Uterus (tissue), 4 donors: Measurements from ENCODE around the gene LIME1. TPM values are rescaled to one million over a fixed set of nuclear protein-coding genes. Genes with fewer than 3 reads are reported as not detected.
"Not testable (repeated sequence)": the region's sequence is repeated elsewhere in the genome, so short reads cannot be mapped to it uniquely, and the experiment has no call there.

Experiments used
- DNase-seq, 2 donors: peaks; one replicate each; pipeline ENCODE4 v3.0.0-alpha.2; 2019 to 2020
- H3K27ac ChIP-seq, 2 donors: fragments of 200-600 bp; sonication (generic); 1 replicate in 1 of 2; 2 replicates in 1 of 2; pipeline ENCODE4 v1.5.1; 2016 to 2018
- H3K27me3 ChIP-seq, 2 donors: fragments of 200-600 bp; sonication (generic); one replicate each; pipeline ENCODE4 v1.5.1; 2018 to 2019; ENCODE audit warnings: control low read depth in 1 of 2
- H3K36me3 ChIP-seq, 2 donors: fragments of 200-600 bp; sonication (generic); one replicate each; pipeline ENCODE4 v1.5.1; 2019; ENCODE audit warnings: control low read depth in 1 of 2
- H3K4me1 ChIP-seq, 2 donors: fragments of 200-600 bp; sonication (generic); one replicate each; pipeline ENCODE4 v1.5.1; 2018 to 2019; ENCODE audit warnings: control low read depth in 1 of 2
- H3K4me3 ChIP-seq, 2 donors: fragments of 200-600 bp; sonication (generic); 1 replicate in 1 of 2; 2 replicates in 1 of 2; pipeline ENCODE4 v1.5.1; 2018 to 2019; ENCODE audit warnings: mild to moderate bottlenecking in 1 of 2
- H3K9me3 ChIP-seq, 2 donors: fragments of 200-600 bp; sonication (generic); one replicate each; pipeline ENCODE4 v1.5.1; 2019; ENCODE audit warnings: control low read depth in 1 of 2
- POLR2A ChIP-seq, 2 donors: fragments of 450-650 bp; IDR thresholded peaks; one replicate each; pipeline ENCODE4 v1.6.1; 2016; ENCODE audit warnings: antibody characterized with exemption in 2 of 2, mild to moderate bottlenecking in 1 of 2, moderate library complexity in 1 of 2
- intact Hi-C: fragments of 100-400 bp; cut with DNase I; formaldehyde crosslinking; loops from one replicate; pipeline ENCODE4 v1.15.1; 2023; ENCODE audit warnings: low total_unique reads
- total RNA-seq, 4 donors: library from RNA; depleted of rRNA in 3 of 4; stranded (reverse); fragments of >200 nt in 3 of 4; gene quantifications; one replicate each; pipeline versions ENCODE4 v1.1.0 to v1.2.4, GENCODE V29; 2014 to 2023
- TF ChIP-seq, protein P1 (sequence below), 4 experiments: fragments of 200-600 bp in 2 of 4; fragments of 450-650 bp in 2 of 4; sonication (generic) in 2 of 4; IDR thresholded peaks; one replicate each; pipeline ENCODE4 v1.5.1; 2016 to 2019; ENCODE audit warnings: antibody characterized with exemption in 4 of 4, mild to moderate bottlenecking in 2 of 4, moderate library complexity in 1 of 4
- donor health status: DM: yes; HTN: yes; CAD: no.

LIME1 gene
- total RNA-seq, 4 donors from 2014 or later, result 2.6 to 10.5 (median 8.4) TPM

DNA sequence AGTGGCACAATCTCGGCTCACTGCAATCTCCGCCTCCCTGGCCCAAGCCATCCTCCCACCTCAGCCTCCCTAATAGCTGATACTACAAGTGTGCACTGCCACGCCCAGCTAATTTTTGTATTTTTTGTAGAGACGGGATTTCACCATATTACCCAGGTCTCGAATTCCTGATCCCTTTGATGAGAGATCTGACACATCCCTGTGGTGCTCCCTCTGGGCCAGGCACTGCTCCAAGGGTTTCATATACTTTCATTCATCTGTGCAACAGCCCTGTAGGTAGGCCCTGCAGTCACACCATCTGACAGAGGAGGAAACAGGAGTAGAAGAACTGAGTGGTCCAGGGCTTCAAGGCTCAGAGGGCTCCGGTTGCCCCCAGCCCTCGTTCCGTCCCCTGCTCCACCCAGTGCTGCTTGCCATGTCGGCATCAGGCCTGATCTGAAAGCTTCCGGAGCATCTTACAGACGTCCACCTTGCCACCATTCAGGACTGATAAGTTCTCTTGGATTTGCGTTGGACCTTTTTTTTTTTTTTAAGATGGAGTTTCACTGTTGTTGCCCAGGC, 25.3 kb upstream of the LIME1 start:
- peaks cover 0 to 8% of the 10 kb centered on the region in 2 donors for H3K9me3 ChIP-seq
- H3K36me3 ChIP-seq, result no peaks in the 10 kb centered on the region
- intact Hi-C loops, result no loop called here
- H3K27ac ChIP-seq, result no peak overlapping the region
- H3K4me3 ChIP-seq, result no peak overlapping the region
- no peak for DNase-seq
- TF ChIP-seq, protein P1, sequence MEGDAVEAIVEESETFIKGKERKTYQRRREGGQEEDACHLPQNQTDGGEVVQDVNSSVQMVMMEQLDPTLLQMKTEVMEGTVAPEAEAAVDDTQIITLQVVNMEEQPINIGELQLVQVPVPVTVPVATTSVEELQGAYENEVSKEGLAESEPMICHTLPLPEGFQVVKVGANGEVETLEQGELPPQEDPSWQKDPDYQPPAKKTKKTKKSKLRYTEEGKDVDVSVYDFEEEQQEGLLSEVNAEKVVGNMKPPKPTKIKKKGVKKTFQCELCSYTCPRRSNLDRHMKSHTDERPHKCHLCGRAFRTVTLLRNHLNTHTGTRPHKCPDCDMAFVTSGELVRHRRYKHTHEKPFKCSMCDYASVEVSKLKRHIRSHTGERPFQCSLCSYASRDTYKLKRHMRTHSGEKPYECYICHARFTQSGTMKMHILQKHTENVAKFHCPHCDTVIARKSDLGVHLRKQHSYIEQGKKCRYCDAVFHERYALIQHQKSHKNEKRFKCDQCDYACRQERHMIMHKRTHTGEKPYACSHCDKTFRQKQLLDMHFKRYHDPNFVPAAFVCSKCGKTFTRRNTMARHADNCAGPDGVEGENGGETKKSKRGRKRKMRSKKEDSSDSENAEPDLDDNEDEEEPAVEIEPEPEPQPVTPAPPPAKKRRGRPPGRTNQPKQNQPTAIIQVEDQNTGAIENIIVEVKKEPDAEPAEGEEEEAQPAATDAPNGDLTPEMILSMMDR (IDR thresholded peaks at IDR 0.05), result no peak
- TF ChIP-seq POLR2A (IDR thresholded peaks at IDR 0.05), result no peak
- H3K27me3 ChIP-seq, result no peaks in the 10 kb centered on the region
- H3K4me1 ChIP-seq, result peaks cover 6 to 8% of the 10 kb centered on the region in 2 donors

DNA sequence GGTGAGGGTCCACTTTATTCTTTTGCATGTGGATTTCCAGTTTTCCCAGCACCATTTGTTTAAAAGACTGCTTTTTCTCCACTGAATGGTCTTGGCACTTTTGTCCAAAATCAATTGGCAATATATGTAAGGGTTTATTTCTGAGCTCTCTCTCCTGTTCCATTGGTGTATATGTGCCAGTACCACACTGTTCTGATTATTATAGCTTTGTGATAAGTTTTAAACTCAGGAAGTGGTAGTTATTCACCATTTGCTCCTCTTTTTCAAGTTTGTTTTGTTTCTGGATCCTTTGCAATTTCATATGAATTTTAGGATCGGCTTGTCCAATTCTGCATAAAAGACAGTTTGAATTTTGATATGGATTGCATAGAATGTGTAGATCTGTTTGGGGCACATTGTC, 24.3 kb upstream of the LIME1 start:
- H3K36me3 ChIP-seq, result no peaks in the 10 kb centered on the region
- no peak overlapping the region for H3K27ac ChIP-seq
- TF ChIP-seq, protein P1 (IDR thresholded peaks at IDR 0.05), result no peak
- TF ChIP-seq POLR2A (IDR thresholded peaks at IDR 0.05), result no peak
- H3K9me3 ChIP-seq, result peaks cover 0 to 8% of the 10 kb centered on the region in 2 donors
- DNase-seq, result no peak
- H3K27me3 ChIP-seq, result no peaks in the 10 kb centered on the region
- no peak overlapping the region for H3K4me3 ChIP-seq
- H3K4me1 ChIP-seq, result peaks cover 6 to 8% of the 10 kb centered on the region in 2 donors
- intact Hi-C loops, result no loop called here

DNA sequence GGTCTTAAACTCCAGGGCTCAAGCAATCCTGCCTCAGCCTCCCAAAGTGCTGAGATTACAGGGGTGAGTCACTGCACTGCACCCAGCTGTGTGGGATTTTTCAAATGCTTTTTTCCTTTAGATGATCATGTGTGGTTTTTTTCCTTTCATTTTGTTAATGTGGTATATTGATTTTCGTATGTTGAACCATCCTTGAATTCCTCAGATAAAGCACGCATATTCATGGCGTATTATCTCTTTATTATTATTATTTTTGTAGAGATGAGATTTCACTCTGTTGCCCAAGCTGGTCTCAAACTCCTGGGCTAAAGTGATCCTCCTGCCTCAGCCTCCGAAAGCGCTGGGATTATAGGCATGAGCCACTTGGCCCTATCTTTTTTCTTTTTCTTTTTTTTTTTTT, 21.6 kb upstream of the LIME1 start:
- Histone ChIP-seq H3K4me3 (no peak overlapping the region), H3K27ac (no peak overlapping the region), H3K4me1 (no peaks in the 10 kb centered on the region), H3K36me3 (no peaks in the 10 kb centered on the region), H3K27me3 (no peaks in the 10 kb centered on the region), H3K9me3 (peaks cover 0 to 21% of the 10 kb centered on the region in 2 donors)
- TF ChIP-seq, protein P1 (IDR thresholded peaks at IDR 0.05), result no peak
- TF ChIP-seq POLR2A (IDR thresholded peaks at IDR 0.05), result no peak
- no peak for DNase-seq
- intact Hi-C loops, result no loop called here

DNA sequence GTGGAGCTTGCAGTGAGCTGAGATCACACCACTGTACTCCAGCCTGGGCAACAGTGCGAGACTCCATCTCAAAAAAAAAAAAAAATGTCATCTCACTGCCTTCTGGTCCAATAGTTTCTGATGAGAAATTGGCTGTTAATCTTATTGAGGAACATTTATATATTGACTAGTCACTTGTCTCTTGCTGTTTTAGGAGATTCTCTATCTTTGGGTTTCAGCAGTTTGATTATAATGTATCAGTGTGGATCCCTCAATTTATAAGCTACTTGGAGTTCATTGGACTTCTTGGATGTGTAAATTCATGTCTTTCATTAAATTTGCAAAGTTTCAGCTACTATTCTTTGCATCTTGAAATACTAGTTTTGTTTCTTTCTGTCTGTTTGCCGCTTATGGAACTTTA, 17.5 kb upstream of the LIME1 start:
- TF ChIP-seq, protein P1 (IDR thresholded peaks at IDR 0.05), result no peak
- TF ChIP-seq POLR2A (IDR thresholded peaks at IDR 0.05), result no peak
- DNase-seq, result no peak
- H3K4me3 ChIP-seq, result no peak overlapping the region
- no peaks in the 10 kb centered on the region for H3K36me3 ChIP-seq
- H3K27ac ChIP-seq, result no peak overlapping the region
- H3K27me3 ChIP-seq, result no peaks in the 10 kb centered on the region
- peaks cover 0 to 21% of the 10 kb centered on the region in 2 donors for H3K9me3 ChIP-seq
- no peaks in the 10 kb centered on the region for H3K4me1 ChIP-seq
- intact Hi-C loops, result no loop called here

DNA sequence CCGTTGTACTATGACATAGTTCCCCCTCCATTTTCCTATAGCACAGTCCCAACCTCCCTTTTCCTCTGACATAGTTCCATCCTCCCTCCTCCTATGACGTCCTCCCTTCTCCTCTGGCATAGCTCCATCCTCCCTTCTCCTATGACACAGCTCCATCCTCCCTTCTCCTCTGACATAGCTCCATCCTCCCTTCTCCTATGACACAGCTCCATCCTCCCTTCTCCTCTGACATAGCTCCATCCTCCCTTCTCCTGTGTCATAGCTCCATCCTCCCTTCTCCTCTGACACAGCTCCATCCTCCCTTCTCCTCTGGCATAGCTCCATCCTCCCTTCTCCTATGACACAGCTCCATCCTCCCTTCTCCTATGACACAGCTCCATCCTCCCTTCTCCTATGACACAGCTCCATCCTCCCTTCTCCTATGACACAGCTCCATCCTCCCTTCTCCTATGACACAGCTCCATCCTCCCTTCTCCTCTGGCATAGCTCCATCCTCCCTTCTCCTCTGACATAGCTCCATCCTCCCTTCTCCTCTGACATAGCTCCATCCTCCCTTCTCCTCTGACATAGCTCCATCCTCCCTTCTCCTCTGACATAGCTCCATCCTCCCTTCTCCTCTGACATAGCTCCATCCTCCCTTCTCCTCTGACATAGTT, 13.4 kb upstream of the LIME1 start:
- H3K36me3 ChIP-seq, H3K27ac ChIP-seq, H3K4me1 ChIP-seq, H3K27me3 ChIP-seq, H3K4me3 ChIP-seq, DNase-seq, intact Hi-C loops: not testable (repeated sequence)
- peaks cover 0 to 24% of the 10 kb centered on the region in 2 donors for H3K9me3 ChIP-seq

DNA sequence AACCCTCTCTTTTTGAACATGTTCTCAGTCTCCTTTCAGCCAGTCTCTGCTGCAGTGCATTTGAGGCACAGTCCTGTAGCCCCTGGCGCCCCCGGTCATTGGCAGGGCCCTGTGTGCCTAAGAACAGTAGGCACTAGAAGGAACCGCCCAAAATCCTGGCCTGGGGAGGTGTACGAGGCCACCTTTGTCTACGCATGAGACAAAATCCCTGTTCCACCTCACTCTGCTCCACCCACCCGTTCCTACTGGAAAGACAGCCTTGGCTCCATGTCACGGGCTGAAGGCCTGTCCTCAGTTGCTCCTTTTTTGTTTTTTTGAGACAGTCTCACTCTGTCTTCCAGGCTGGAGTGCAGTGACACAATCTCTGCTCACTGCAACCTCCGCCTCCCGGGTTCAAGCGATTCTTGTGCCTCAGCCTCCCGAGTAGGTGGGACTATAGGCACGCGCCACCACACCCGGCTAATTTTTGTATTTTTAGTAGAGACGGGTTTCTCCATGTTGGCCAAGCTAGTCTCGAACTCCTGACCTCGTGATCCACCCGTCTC, 6.2 kb upstream of the LIME1 start:
- intact Hi-C loops, H3K36me3 ChIP-seq, H3K27me3 ChIP-seq, DNase-seq, H3K4me1 ChIP-seq, H3K4me3 ChIP-seq, H3K9me3 ChIP-seq, H3K27ac ChIP-seq: not testable (repeated sequence)
